Liver (tissue), 9 donors: ENCODE data around the gene URI1. TPM values are rescaled to one million over a fixed set of nuclear protein-coding genes. Genes with fewer than 3 reads are reported as not detected.

Experiments
- DNase-seq: peaks from one replicate; pipeline ENCODE4 v3.0.0-alpha.2; 2017; ENCODE audit warnings: low spot score
- H3K27ac ChIP-seq, 2 donors: one replicate each; pipeline ENCODE4 v1.7.0; 2013; ENCODE audit warnings: inconsistent platforms in 2 of 2, low read length in 2 of 2, control low read depth in 1 of 2, low read depth in 1 of 2, mild to moderate bottlenecking in 1 of 2
- H3K27me3 ChIP-seq, 4 donors: one replicate each; pipeline versions ENCODE4 v1.6.1 to v1.7.0; 2013; ENCODE audit warnings: low read length in 3 of 4, inconsistent platforms in 1 of 4, mild to moderate bottlenecking in 1 of 4, moderate library complexity in 1 of 4; ENCODE audit not compliant: control insufficient read depth in 4 of 4, insufficient read depth in 4 of 4
- H3K36me3 ChIP-seq, 4 donors: one replicate each; pipeline versions ENCODE4 v1.6.1 to v1.7.0; 2013; ENCODE audit warnings: low read length in 3 of 4, mild to moderate bottlenecking in 3 of 4, low read depth in 1 of 4, moderate library complexity in 1 of 4; ENCODE audit not compliant: control insufficient read depth in 4 of 4, insufficient read depth in 3 of 4
- H3K4me1 ChIP-seq, 4 donors: one replicate each; pipeline versions ENCODE4 v1.6.1 to v1.7.0; 2013; ENCODE audit warnings: low read length in 3 of 4, mild to moderate bottlenecking in 3 of 4, moderate library complexity in 1 of 4; ENCODE audit not compliant: control insufficient read depth in 4 of 4, insufficient read depth in 4 of 4
- H3K4me3 ChIP-seq, 3 donors: one replicate each; pipeline versions ENCODE4 v1.6.1 to v1.7.0; 2013; ENCODE audit warnings: low read length in 3 of 3, control low read depth in 1 of 3, low read depth in 1 of 3, mild to moderate bottlenecking in 1 of 3
- H3K9ac ChIP-seq, 2 donors: one replicate each; pipeline ENCODE4 v1.7.0; 2013; ENCODE audit warnings: low read length in 2 of 2, mild to moderate bottlenecking in 2 of 2, moderate library complexity in 2 of 2, control low read depth in 1 of 2, low read depth in 1 of 2
- H3K9me3 ChIP-seq, 4 donors: one replicate each; pipeline versions ENCODE4 v1.6.1 to v1.7.0; 2013; ENCODE audit warnings: low read length in 3 of 4; ENCODE audit not compliant: control insufficient read depth in 4 of 4
- ATF3 ChIP-seq: IDR thresholded peaks from 2 replicates; pipeline ENCODE4 v1.6.1; 2016; ENCODE audit warnings: antibody characterized with exemption
- FOXA1 ChIP-seq: IDR thresholded peaks from 2 replicates; pipeline ENCODE4 v1.6.1; 2016; ENCODE audit warnings: antibody characterized with exemption
- GABPA ChIP-seq, 2 donors: IDR thresholded peaks in 1 of 2; conservative IDR thresholded peaks in 1 of 2; 2 replicates each; pipeline ENCODE4 v1.6.1; 2016; ENCODE audit warnings: antibody characterized with exemption in 2 of 2, mild to moderate bottlenecking in 1 of 2, moderate library complexity in 1 of 2
- HNF4A ChIP-seq, 2 donors: conservative IDR thresholded peaks; 2 replicates each; pipeline ENCODE4 v1.6.1; 2016; ENCODE audit warnings: antibody characterized with exemption in 2 of 2, mild to moderate bottlenecking in 2 of 2
- HNF4G ChIP-seq: IDR thresholded peaks from 2 replicates; pipeline ENCODE4 v1.6.1; 2016; ENCODE audit warnings: antibody characterized with exemption
- JUND ChIP-seq, 2 donors: IDR thresholded peaks; 2 replicates each; pipeline ENCODE4 v1.6.1; 2016; ENCODE audit warnings: antibody characterized with exemption in 2 of 2
- MAX ChIP-seq: IDR thresholded peaks from 2 replicates; pipeline ENCODE4 v1.6.1; 2016; ENCODE audit warnings: antibody characterized with exemption
- NR2F2 ChIP-seq: IDR thresholded peaks from 2 replicates; pipeline ENCODE4 v1.6.1; 2016; ENCODE audit warnings: antibody characterized with exemption
- RAD21 ChIP-seq, 2 donors: IDR thresholded peaks; 2 replicates each; pipeline ENCODE4 v1.6.1; 2016; ENCODE audit warnings: antibody characterized with exemption in 2 of 2, mild to moderate bottlenecking in 2 of 2
- RXRA ChIP-seq, 2 donors: IDR thresholded peaks; 2 replicates each; pipeline ENCODE4 v1.6.1; 2017 to 2018; ENCODE audit warnings: antibody characterized with exemption in 2 of 2, mild to moderate bottlenecking in 1 of 2
- SP1 ChIP-seq: IDR thresholded peaks from 2 replicates; pipeline ENCODE4 v1.6.1; 2018; ENCODE audit warnings: antibody characterized with exemption, mild to moderate bottlenecking
- TAF1 ChIP-seq: conservative IDR thresholded peaks from 2 replicates; pipeline ENCODE4 v1.6.1; 2016; ENCODE audit warnings: antibody characterized with exemption, mild to moderate bottlenecking
- YY1 ChIP-seq: IDR thresholded peaks from 2 replicates; pipeline ENCODE4 v1.6.1; 2016; ENCODE audit warnings: antibody characterized with exemption, mild to moderate bottlenecking
- ZBTB33 ChIP-seq: IDR thresholded peaks from 2 replicates; pipeline ENCODE4 v1.6.1; 2016; ENCODE audit warnings: antibody characterized with exemption
- WGBS: extraction: QIAGEN DNeasy Blood & Tissue Kit; methylation state at CpG from one replicate; pipeline ENCODE4 v1.1.7; 2013; 5-methylcytosine and 5-hydroxymethylcytosine counted together
- polyA plus RNA-seq, 2 donors: library from polyadenylated mRNA; stranded (reverse) in 1 of 2; unstranded in 1 of 2; fragments of 200-250 nt in 1 of 2; fragments of >200 nt in 1 of 2; fragmentation: Nextera tagmentation in 1 of 2; extraction: Ambion mirVana in 1 of 2; gene quantifications; one replicate each; pipeline versions ENCODE4 v1.2.1 to v1.2.3, GENCODE V29; 2013 to 2015
- total RNA-seq, 2 donors: library from RNA; depleted of rRNA; stranded (reverse); fragments of >200 nt; gene quantifications; one replicate each; pipeline ENCODE4 v1.2.3, GENCODE V29; 2014
- donor health status: healthy.
- donor health status: healthy.
- donor health status: healthy.
- donor health status: healthy.
- donor health status: healthy.

The URI1 gene
- total and polyA plus RNA-seq, 4 donors: 12.2 to 29.5 (median 15.7) TPM

- TF ChIP-seq MAX: no peak
- TF ChIP-seq NR2F2: no peak
- TF ChIP-seq JUND (IDR thresholded peaks at IDR 0.05): no peak
- no peak for TF ChIP-seq ZBTB33
- TF ChIP-seq RXRA (IDR thresholded peaks at IDR 0.05): no peak
- no peak for TF ChIP-seq HNF4G
Observed at GRCh38 chr19:30060531-30061222, 118.6 kb downstream of the URI1 start (continued).

GRCh38 chr19:30061223-30062064 is 119.4 kb downstream of the URI1 start:
- WGBS: 81% methylated on average over 26 of the region's 26 CpGs
- H3K4me3 ChIP-seq: no peak overlapping the region
- H3K4me1 ChIP-seq: peaks cover 0 to 6% (median 0%) of the 10 kb centered on the region in 4 donors

GRCh38 chr19:30062065-30062906 is 120.2 kb downstream of the URI1 start:
- no peak overlapping the region for H3K9ac ChIP-seq
- TF ChIP-seq GABPA (IDR thresholded peaks at IDR 0.05 in 1 of 2, conservative IDR thresholded peaks at IDR 0.05 in 1 of 2) (no peak), YY1 (no peak), RXRA (IDR thresholded peaks at IDR 0.05) (no peak), ZBTB33 (no peak), FOXA1 (no peak), HNF4A (conservative IDR thresholded peaks at IDR 0.05) (no peak), NR2F2 (no peak), SP1 (no peak)
- no peaks in the 10 kb centered on the region for H3K27me3 ChIP-seq
- H3K36me3 ChIP-seq: no peaks in the 10 kb centered on the region
- H3K9me3 ChIP-seq: no peaks in the 10 kb centered on the region
- H3K4me3 ChIP-seq: no peak overlapping the region
- no peak for DNase-seq
- H3K4me1 ChIP-seq: peaks cover 0 to 6% (median 0%) of the 10 kb centered on the region in 4 donors
- 89% methylated on average over 16 of the region's 16 CpGs for WGBS
- H3K27ac ChIP-seq: no peak overlapping the region

More at GRCh38 chr19:30061223-30062064, 119.4 kb downstream of the URI1 start:
- Histone ChIP-seq H3K27me3 (no peaks in the 10 kb centered on the region), H3K9ac (no peak overlapping the region), H3K27ac (no peak overlapping the region), H3K36me3 (no peaks in the 10 kb centered on the region), H3K9me3 (no peaks in the 10 kb centered on the region)
- DNase-seq: no peak
- TF ChIP-seq MAX (no peak), ATF3 (no peak), TAF1 (no peak), GABPA (IDR thresholded peaks at IDR 0.05 in 1 of 2, conservative IDR thresholded peaks at IDR 0.05 in 1 of 2) (no peak), JUND (IDR thresholded peaks at IDR 0.05) (no peak), YY1 (no peak), FOXA1 (no peak), HNF4A (conservative IDR thresholded peaks at IDR 0.05) (no peak), RAD21 (IDR thresholded peaks at IDR 0.05) (no peak)
